OCI-LY7 (cell line): ENCODE measurements around the gene CSNK1G1.
A peak's percentile ranks its signal among the peaks of the same experiment; 100 is the strongest.

ENCODE experiments used
- CTCF ChIP-seq: fragments of 200-600 bp; sonication (generic); conservative IDR thresholded peaks from 2 replicates; pipeline ENCODE4 v1.5.1; 2014; ENCODE audit warnings: mild to moderate bottlenecking, antibody characterized with exemption, low read length, moderate library complexity, mixed read lengths
- EZH2phosphoT487 ChIP-seq: fragments of 200-600 bp; sonication (generic); IDR thresholded peaks from 2 replicates; pipeline ENCODE4 v1.6.1; 2018; ENCODE audit warnings: low read depth, borderline replicate concordance, mild to moderate bottlenecking, mixed run types, antibody characterized with exemption, low read length, moderate library complexity, mixed read lengths

DNA sequence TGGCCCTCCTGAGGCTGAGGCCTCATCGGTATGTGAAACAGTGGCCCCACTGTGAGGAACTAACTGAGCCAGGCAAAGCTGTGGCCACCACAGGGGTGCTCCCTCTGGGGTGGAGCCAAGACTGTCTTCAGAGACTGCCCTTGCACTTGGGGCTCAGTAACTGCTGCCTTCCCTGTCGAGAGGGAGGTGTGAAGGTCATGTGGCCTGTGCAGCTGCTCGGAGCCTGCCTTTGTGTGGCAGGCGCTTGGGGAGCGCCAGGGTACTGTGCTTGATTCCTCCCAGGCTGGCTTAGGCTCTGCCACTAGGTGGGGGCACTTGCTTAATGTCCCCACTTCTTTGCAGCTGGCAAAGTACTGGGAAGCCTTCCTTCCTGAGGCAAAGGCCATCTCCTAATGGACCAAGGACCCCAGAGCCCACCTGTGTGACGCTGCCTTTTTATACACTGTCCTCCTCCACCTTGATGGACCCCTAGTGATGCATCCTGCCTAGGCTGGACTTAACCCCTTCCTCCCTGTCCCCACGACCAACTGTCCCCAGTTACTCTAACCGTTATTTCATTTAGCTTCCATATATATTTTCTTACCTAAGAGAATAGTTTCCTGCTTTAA lies 218.6 kb downstream of the CSNK1G1 start:
- TF ChIP-seq CTCF (peak; percentile 45; the same call in 1 of the 2 replicates), EZH2phosphoT487 (no peak)
